ENCODE results near the gene DPY19L3. TPM values are rescaled to one million over a fixed set of nuclear protein-coding genes. Genes with fewer than 3 reads are reported as not detected.

DPY19L3 gene
- polyA plus RNA-seq, 1 of the 3 experiments (the other 2 are of a cell fraction) = 25.2 TPM

DNA sequence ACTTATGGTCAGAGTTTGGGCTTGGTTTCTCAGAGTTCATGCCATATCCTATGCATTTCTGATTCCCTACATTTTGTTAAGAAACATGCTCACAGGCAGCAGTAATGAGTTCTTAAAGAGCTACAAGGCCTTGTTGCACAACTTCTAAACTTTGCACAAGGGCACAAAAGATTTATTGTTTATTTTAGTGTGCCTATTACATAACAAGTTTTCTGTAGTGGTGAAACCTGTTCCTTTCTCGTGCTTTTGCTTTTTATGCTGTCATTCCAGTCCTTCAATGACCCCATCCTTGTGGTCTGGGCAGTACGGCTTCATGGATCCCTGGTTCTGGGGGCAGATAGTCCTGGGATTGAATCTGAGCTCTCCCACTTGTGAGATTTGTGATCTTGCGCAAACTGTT is 42.4 kb upstream of the DPY19L3 start:
- peaks cover 53 to 67% of the 10 kb centered on the region in 2 experiments for H3K36me3 ChIP-seq (replicated peaks in 1 of 2; ENCODE audit: control insufficient read depth in 1 of 2, insufficient read depth in 2 of 2, low read length in 1 of 2)
- H3K27ac ChIP-seq (ENCODE audit: low read depth in 2 of 2, low read length in 1 of 2) = no peak overlapping the region
- peaks cover 36% of the 10 kb centered on the region for H4K20me1 ChIP-seq (ENCODE audit: insufficient read depth)
- no peaks in the 10 kb centered on the region for H3K27me3 ChIP-seq (ENCODE audit: insufficient read depth)
- TF ChIP-seq TEAD4 (IDR thresholded peaks at IDR 0.05; ENCODE audit: borderline replicate concordance, insufficient read depth) = no peak
- no peaks in the 10 kb centered on the region for H3F3A ChIP-seq (replicated peaks; ENCODE audit: insufficient read depth)
- H3K79me2 ChIP-seq (ENCODE audit: insufficient read depth) = peaks cover 63% of the 10 kb centered on the region
- no peaks in the 10 kb centered on the region; a peak in 1 of 4 replicates for H3K4me1 ChIP-seq (ENCODE audit: control insufficient read depth in 1 of 2, insufficient read depth in 2 of 2, low read depth in 1 of 2, low read length in 1 of 2)
- 82% methylated on average over 3 of the region's 3 CpGs for WGBS (ENCODE audit: low lambda C conversion rate)
- CTCF ChIA-PET = interaction anchor here (0.7 to 1.3 kb wide), 2 partner anchors 84 to 1694 kb away, joined by 3 to 4 read pairs; no protein-coding TSS in a partner anchor
- no peak overlapping the region for H3K9ac ChIP-seq
- no peaks in the 10 kb centered on the region for H3K9me2 ChIP-seq
- no peaks in the 10 kb centered on the region for H3K9me3 ChIP-seq
- no peak overlapping the region for H3K4me3 ChIP-seq (ENCODE audit: low read depth in 2 of 2, low read length in 1 of 2)
- H3K4me2 ChIP-seq = no peak overlapping the region
- POLR2A ChIA-PET = no interaction called here
- no peak for DNase-seq
- no peak overlapping the region for H2AFZ ChIP-seq (ENCODE audit: low read depth)

DNA sequence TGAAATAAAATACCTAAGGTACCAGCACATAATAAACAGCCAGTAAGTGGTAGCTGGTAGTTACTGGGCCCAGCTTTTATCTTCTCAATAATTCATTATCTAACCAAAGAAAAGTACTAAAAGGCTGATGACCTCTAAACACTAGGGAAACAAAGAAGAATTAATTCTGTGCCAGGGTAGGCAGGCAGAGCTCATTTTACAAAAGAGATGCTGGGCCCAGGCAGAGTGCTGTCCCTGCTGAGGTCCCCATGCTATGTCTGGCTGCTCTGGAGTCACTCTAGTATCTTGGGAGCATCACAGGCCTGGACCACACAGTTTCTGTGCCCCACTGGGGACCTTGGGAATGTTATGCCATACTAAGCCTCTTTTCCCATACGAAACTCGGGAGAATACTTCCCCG is 41.9 kb upstream of the DPY19L3 start:
- POLR2A ChIA-PET = no interaction called here
- H3K4me3 ChIP-seq (ENCODE audit: low read depth in 2 of 2, low read length in 1 of 2) = no peak overlapping the region
- 94% methylated on average over 3 of the region's 3 CpGs for WGBS (ENCODE audit: low lambda C conversion rate)

More for the DNA sequence above, 41.9 kb upstream of the DPY19L3 start:
- Histone ChIP-seq H3K9me2 (no peaks in the 10 kb centered on the region), H3F3A (replicated peaks; ENCODE audit: insufficient read depth) (no peaks in the 10 kb centered on the region), H4K20me1 (ENCODE audit: insufficient read depth) (peaks cover 36% of the 10 kb centered on the region), H3K79me2 (ENCODE audit: insufficient read depth) (peaks cover 62% of the 10 kb centered on the region), H3K27me3 (ENCODE audit: insufficient read depth) (no peaks in the 10 kb centered on the region), H3K4me1 (ENCODE audit: control insufficient read depth in 1 of 2, insufficient read depth in 2 of 2, low read depth in 1 of 2, low read length in 1 of 2) (no peaks in the 10 kb centered on the region; a peak in 1 of 4 replicates), H3K9me3 (no peaks in the 10 kb centered on the region), H3K36me3 (replicated peaks in 1 of 2; ENCODE audit: control insufficient read depth in 1 of 2, insufficient read depth in 2 of 2, low read length in 1 of 2) (peaks cover 48 to 62% of the 10 kb centered on the region in 2 experiments), H2AFZ (ENCODE audit: low read depth) (no peak overlapping the region), H3K9ac (no peak overlapping the region), H3K27ac (ENCODE audit: low read depth in 2 of 2, low read length in 1 of 2) (no peak overlapping the region), H3K4me2 (no peak overlapping the region)
- TF ChIP-seq, protein P1, sequence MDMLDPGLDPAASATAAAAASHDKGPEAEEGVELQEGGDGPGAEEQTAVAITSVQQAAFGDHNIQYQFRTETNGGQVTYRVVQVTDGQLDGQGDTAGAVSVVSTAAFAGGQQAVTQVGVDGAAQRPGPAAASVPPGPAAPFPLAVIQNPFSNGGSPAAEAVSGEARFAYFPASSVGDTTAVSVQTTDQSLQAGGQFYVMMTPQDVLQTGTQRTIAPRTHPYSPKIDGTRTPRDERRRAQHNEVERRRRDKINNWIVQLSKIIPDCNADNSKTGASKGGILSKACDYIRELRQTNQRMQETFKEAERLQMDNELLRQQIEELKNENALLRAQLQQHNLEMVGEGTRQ (IDR thresholded peaks at IDR 0.05; ENCODE audit: borderline replicate concordance, low read depth, low read length) = no peak
- no peak for TF ChIP-seq GATA2 (CRISPR knock-in tag; IDR thresholded peaks at IDR 0.05)
- no peak for TF ChIP-seq NFIC (IDR thresholded peaks at IDR 0.05; ENCODE audit: borderline replicate concordance)
- TF ChIP-seq NRF1 (IDR thresholded peaks at IDR 0.05; ENCODE audit: low read depth, low read length) = no peak
- TF ChIP-seq, protein P2, sequence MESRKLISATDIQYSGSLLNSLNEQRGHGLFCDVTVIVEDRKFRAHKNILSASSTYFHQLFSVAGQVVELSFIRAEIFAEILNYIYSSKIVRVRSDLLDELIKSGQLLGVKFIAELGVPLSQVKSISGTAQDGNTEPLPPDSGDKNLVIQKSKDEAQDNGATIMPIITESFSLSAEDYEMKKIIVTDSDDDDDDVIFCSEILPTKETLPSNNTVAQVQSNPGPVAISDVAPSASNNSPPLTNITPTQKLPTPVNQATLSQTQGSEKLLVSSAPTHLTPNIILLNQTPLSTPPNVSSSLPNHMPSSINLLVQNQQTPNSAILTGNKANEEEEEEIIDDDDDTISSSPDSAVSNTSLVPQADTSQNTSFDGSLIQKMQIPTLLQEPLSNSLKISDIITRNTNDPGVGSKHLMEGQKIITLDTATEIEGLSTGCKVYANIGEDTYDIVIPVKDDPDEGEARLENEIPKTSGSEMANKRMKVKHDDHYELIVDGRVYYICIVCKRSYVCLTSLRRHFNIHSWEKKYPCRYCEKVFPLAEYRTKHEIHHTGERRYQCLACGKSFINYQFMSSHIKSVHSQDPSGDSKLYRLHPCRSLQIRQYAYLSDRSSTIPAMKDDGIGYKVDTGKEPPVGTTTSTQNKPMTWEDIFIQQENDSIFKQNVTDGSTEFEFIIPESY (IDR thresholded peaks at IDR 0.05; ENCODE audit: borderline replicate concordance, low read depth) = no peak
- no peak for TF ChIP-seq TCF12 (IDR thresholded peaks at IDR 0.05)
- no peak for TF ChIP-seq EZH2phosphoT487 (IDR thresholded peaks at IDR 0.05; ENCODE audit: borderline replicate concordance, low read depth)
- no peak for TF ChIP-seq ELF1 (IDR thresholded peaks at IDR 0.05)
- no peak for TF ChIP-seq TEAD4 (IDR thresholded peaks at IDR 0.05; ENCODE audit: borderline replicate concordance, insufficient read depth)
- TF ChIP-seq FOXM1 (IDR thresholded peaks at IDR 0.05; ENCODE audit: low read depth) = no peak
- no peak for TF ChIP-seq RXRA (IDR thresholded peaks at IDR 0.05; ENCODE audit: borderline replicate concordance, low read depth)
- no peak for TF ChIP-seq SMC3 (IDR thresholded peaks at IDR 0.05; ENCODE audit: low read depth, low read length)
- no peak for TF ChIP-seq RFX5 (IDR thresholded peaks at IDR 0.05; ENCODE audit: low read length)
- TF ChIP-seq RAD21 (IDR thresholded peaks at IDR 0.05; ENCODE audit: low read length) = no peak
- TF ChIP-seq, protein P3, sequence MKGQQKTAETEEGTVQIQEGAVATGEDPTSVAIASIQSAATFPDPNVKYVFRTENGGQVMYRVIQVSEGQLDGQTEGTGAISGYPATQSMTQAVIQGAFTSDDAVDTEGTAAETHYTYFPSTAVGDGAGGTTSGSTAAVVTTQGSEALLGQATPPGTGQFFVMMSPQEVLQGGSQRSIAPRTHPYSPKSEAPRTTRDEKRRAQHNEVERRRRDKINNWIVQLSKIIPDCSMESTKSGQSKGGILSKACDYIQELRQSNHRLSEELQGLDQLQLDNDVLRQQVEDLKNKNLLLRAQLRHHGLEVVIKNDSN (IDR thresholded peaks at IDR 0.05; ENCODE audit: borderline replicate concordance, low read depth) = no peak
- no peak for TF ChIP-seq RCOR1 (IDR thresholded peaks at IDR 0.05; ENCODE audit: low read length)
- TF ChIP-seq MEF2A (IDR thresholded peaks at IDR 0.05; ENCODE audit: borderline replicate concordance, low read depth) = no peak
- TF ChIP-seq, protein P4, sequence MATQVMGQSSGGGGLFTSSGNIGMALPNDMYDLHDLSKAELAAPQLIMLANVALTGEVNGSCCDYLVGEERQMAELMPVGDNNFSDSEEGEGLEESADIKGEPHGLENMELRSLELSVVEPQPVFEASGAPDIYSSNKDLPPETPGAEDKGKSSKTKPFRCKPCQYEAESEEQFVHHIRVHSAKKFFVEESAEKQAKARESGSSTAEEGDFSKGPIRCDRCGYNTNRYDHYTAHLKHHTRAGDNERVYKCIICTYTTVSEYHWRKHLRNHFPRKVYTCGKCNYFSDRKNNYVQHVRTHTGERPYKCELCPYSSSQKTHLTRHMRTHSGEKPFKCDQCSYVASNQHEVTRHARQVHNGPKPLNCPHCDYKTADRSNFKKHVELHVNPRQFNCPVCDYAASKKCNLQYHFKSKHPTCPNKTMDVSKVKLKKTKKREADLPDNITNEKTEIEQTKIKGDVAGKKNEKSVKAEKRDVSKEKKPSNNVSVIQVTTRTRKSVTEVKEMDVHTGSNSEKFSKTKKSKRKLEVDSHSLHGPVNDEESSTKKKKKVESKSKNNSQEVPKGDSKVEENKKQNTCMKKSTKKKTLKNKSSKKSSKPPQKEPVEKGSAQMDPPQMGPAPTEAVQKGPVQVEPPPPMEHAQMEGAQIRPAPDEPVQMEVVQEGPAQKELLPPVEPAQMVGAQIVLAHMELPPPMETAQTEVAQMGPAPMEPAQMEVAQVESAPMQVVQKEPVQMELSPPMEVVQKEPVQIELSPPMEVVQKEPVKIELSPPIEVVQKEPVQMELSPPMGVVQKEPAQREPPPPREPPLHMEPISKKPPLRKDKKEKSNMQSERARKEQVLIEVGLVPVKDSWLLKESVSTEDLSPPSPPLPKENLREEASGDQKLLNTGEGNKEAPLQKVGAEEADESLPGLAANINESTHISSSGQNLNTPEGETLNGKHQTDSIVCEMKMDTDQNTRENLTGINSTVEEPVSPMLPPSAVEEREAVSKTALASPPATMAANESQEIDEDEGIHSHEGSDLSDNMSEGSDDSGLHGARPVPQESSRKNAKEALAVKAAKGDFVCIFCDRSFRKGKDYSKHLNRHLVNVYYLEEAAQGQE (IDR thresholded peaks at IDR 0.05; ENCODE audit: low read depth, low read length) = no peak
- TF ChIP-seq, protein P5, sequence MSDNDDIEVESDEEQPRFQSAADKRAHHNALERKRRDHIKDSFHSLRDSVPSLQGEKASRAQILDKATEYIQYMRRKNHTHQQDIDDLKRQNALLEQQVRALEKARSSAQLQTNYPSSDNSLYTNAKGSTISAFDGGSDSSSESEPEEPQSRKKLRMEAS (IDR thresholded peaks at IDR 0.05; ENCODE audit: low read depth) = no peak
- CTCF ChIA-PET = no interaction called here
- DNase-seq = no peak

Measured in SK-N-SH (cell line).